Measurements from ENCODE around the gene ANKS1B. TPM values are rescaled to one million over a fixed set of nuclear protein-coding genes. Genes with fewer than 3 reads are reported as not detected.

ANKS1B gene
- total and polyA plus RNA-seq, 4 donors = 0.03 to 3.4 (median 0.53) TPM

- Histone ChIP-seq H3K9me3 (ENCODE audit: control insufficient read depth in 4 of 4, low read length in 3 of 4) (no peaks in the 10 kb centered on the region), H3K4me1 (ENCODE audit: control insufficient read depth in 4 of 4, insufficient read depth in 4 of 4, low read length in 3 of 4) (no peaks in the 10 kb centered on the region), H3K27ac (ENCODE audit: low read depth in 1 of 2, low read length in 2 of 2) (no peak overlapping the region), H3K36me3 (ENCODE audit: control insufficient read depth in 4 of 4, insufficient read depth in 3 of 4, low read depth in 1 of 4, low read length in 3 of 4) (no peaks in the 10 kb centered on the region), H3K9ac (ENCODE audit: low read depth in 1 of 2, low read length in 2 of 2) (no peak overlapping the region), H3K27me3 (ENCODE audit: control insufficient read depth in 4 of 4, insufficient read depth in 4 of 4, low read length in 3 of 4) (peaks cover 0 to 10% (median 0%) of the 10 kb centered on the region in 4 donors), H3K4me3 (ENCODE audit: low read depth in 1 of 3, low read length in 3 of 3) (no peak overlapping the region)
- TF ChIP-seq GABPA (IDR thresholded peaks at IDR 0.05 in 1 of 2, conservative IDR thresholded peaks at IDR 0.05 in 1 of 2) = no peak
- TF ChIP-seq HNF4A (conservative IDR thresholded peaks at IDR 0.05) = no peak
- no peak for TF ChIP-seq EGR1 (IDR thresholded peaks at IDR 0.05; ENCODE audit: low read depth in 2 of 2)
- TF ChIP-seq NR2F2 (IDR thresholded peaks at IDR 0.05) = no peak
- no peak for TF ChIP-seq FOXA2 (IDR thresholded peaks at IDR 0.05)
- no peak for TF ChIP-seq ATF3 (IDR thresholded peaks at IDR 0.05)
- no peak for TF ChIP-seq SP1 (IDR thresholded peaks at IDR 0.05)
- TF ChIP-seq HNF4G (IDR thresholded peaks at IDR 0.05) = no peak
- no peak for TF ChIP-seq CTCF (IDR thresholded peaks at IDR 0.05; ENCODE audit: low read depth, low read length, missing input control)
- no peak for TF ChIP-seq ZBTB33 (IDR thresholded peaks at IDR 0.05)
- TF ChIP-seq MAX (IDR thresholded peaks at IDR 0.05) = no peak
- TF ChIP-seq YY1 (IDR thresholded peaks at IDR 0.05) = no peak
- DNase-seq (ENCODE audit: low spot score) = no peak
- WGBS = 64% methylated on average over 3 of the region's 3 CpGs
Measured at GRCh38 chr12:99372257-99372920, 612.3 kb downstream of the ANKS1B start.

GRCh38 chr12:99370421-99371138 is 614.2 kb downstream of the ANKS1B start:
- Histone ChIP-seq H3K27ac (ENCODE audit: low read depth in 1 of 2, low read length in 2 of 2) (no peak overlapping the region), H3K36me3 (ENCODE audit: control insufficient read depth in 4 of 4, insufficient read depth in 3 of 4, low read depth in 1 of 4, low read length in 3 of 4) (no peaks in the 10 kb centered on the region), H3K9me3 (ENCODE audit: control insufficient read depth in 4 of 4, low read length in 3 of 4) (no peaks in the 10 kb centered on the region), H3K27me3 (ENCODE audit: control insufficient read depth in 4 of 4, insufficient read depth in 4 of 4, low read length in 3 of 4) (peaks cover 0 to 8% (median 0%) of the 10 kb centered on the region in 4 donors), H3K4me1 (ENCODE audit: control insufficient read depth in 4 of 4, insufficient read depth in 4 of 4, low read length in 3 of 4) (no peaks in the 10 kb centered on the region), H3K9ac (ENCODE audit: low read depth in 1 of 2, low read length in 2 of 2) (no peak overlapping the region), H3K4me3 (ENCODE audit: low read depth in 1 of 3, low read length in 3 of 3) (no peak overlapping the region)
- 88% methylated on average over 1 of the region's 1 CpG for WGBS
- DNase-seq (ENCODE audit: low spot score) = no peak
- TF ChIP-seq REST (IDR thresholded peaks at IDR 0.05) (no peak), RXRA (IDR thresholded peaks at IDR 0.05) (no peak), NR2F2 (IDR thresholded peaks at IDR 0.05) (no peak), GABPA (IDR thresholded peaks at IDR 0.05 in 1 of 2, conservative IDR thresholded peaks at IDR 0.05 in 1 of 2) (no peak), FOXA1 (IDR thresholded peaks at IDR 0.05) (no peak), FOXA2 (IDR thresholded peaks at IDR 0.05) (no peak), MAX (IDR thresholded peaks at IDR 0.05) (no peak), CTCF (IDR thresholded peaks at IDR 0.05; ENCODE audit: low read depth, low read length, missing input control) (no peak), YY1 (IDR thresholded peaks at IDR 0.05) (no peak), TAF1 (conservative IDR thresholded peaks at IDR 0.05) (no peak), RAD21 (IDR thresholded peaks at IDR 0.05) (no peak), HNF4A (conservative IDR thresholded peaks at IDR 0.05) (no peak), ATF3 (IDR thresholded peaks at IDR 0.05) (no peak), EGR1 (IDR thresholded peaks at IDR 0.05; ENCODE audit: low read depth in 2 of 2) (no peak)
